HepG2 (cell line): Measurements from ENCODE around the gene SMURF2. TPM values are rescaled to one million over a fixed set of nuclear protein-coding genes. Genes with fewer than 3 reads are reported as not detected.

Source experiments
- CBX5 ChIP-seq: sonication (generic); formaldehyde crosslinking; IDR thresholded peaks from 2 replicates; pipeline ENCODE4 v1.4.0; 2020; ENCODE audit warnings: missing genetic modification reagents, borderline replicate concordance
- FOXA3 ChIP-seq: IDR thresholded peaks from 2 replicates; pipeline ENCODE4 v1.6.1; 2016; ENCODE audit warnings: missing genetic modification reagents, missing compliant biosample characterization
- HCFC1 ChIP-seq: fragments of 150-350 bp; IDR thresholded peaks from 2 replicates; pipeline ENCODE4 v1.6.1; 2014; ENCODE audit warnings: low read depth, low read length
- KMT2A ChIP-seq: sonication (generic); formaldehyde crosslinking; IDR thresholded peaks from 2 replicates; pipeline ENCODE4 v1.4.0; 2020; ENCODE audit warnings: missing genetic modification reagents
- LCORL ChIP-seq, 2 experiments: fragments of 450-650 bp in 1 of 2; sonication (generic) in 1 of 2; formaldehyde crosslinking in 1 of 2; IDR thresholded peaks; 2 replicates each; pipeline versions ENCODE4 v1.5.0 to v1.6.1; 2017 to 2020; ENCODE audit warnings: antibody characterized with exemption in 1 of 2, missing genetic modification reagents in 1 of 2
- MIER3 ChIP-seq: IDR thresholded peaks from 2 replicates; pipeline ENCODE4 v1.6.1; 2016; ENCODE audit warnings: missing compliant biosample characterization, borderline replicate concordance
- NONO ChIP-seq, 2 experiments: fragments of 450-650 bp in 1 of 2; sonication (generic) in 1 of 2; formaldehyde crosslinking in 1 of 2; IDR thresholded peaks in 1 of 2; conservative IDR thresholded peaks in 1 of 2; 2 replicates each; pipeline versions ENCODE4 v1.6.1 to v1.8.0; 2017 to 2022; ENCODE audit warnings: mild to moderate bottlenecking in 1 of 2, missing genetic modification reagents in 1 of 2, moderate library complexity in 1 of 2
- PPARG ChIP-seq: conservative IDR thresholded peaks from 2 replicates; pipeline ENCODE4 v1.6.1; 2016; ENCODE audit warnings: missing biosample characterization, missing genetic modification reagents
- RAD21 ChIP-seq: fragments of 450-650 bp; formaldehyde crosslinking; IDR thresholded peaks from 2 replicates; pipeline ENCODE4 v1.5.0; 2020; ENCODE audit warnings: mild to moderate bottlenecking
- SOX5 ChIP-seq: IDR thresholded peaks from 2 replicates; pipeline ENCODE4 v1.6.1; 2016; ENCODE audit warnings: borderline replicate concordance
- SYNCRIP ChIP-seq: fragments of 200-400 bp; formaldehyde crosslinking; IDR thresholded peaks from 2 replicates; pipeline ENCODE4 v1.6.1; 2018; ENCODE audit warnings: mild to moderate bottlenecking, low read depth, low read length; ENCODE audit not compliant: insufficient read depth
- ZNF205 ChIP-seq: IDR thresholded peaks from 2 replicates; pipeline ENCODE4 v1.6.1; 2018; ENCODE audit warnings: missing biosample characterization, missing genetic modification reagents
- ZNF256 ChIP-seq: sonication (generic); formaldehyde crosslinking; conservative IDR thresholded peaks from 2 replicates; pipeline ENCODE4 v1.4.0; 2020; ENCODE audit warnings: missing genetic modification reagents
- ZNF331 ChIP-seq: sonication (generic); formaldehyde crosslinking; IDR thresholded peaks from 2 replicates; pipeline ENCODE4 v1.4.0; 2020; ENCODE audit warnings: missing genetic modification reagents
- ZNF614 ChIP-seq: IDR thresholded peaks from 2 replicates; pipeline ENCODE4 v1.6.1; 2018; ENCODE audit warnings: missing biosample characterization, missing genetic modification reagents, inconsistent platforms, borderline replicate concordance
- ZNF780A ChIP-seq: sonication (generic); formaldehyde crosslinking; IDR thresholded peaks from 2 replicates; pipeline ENCODE4 v1.8.0; 2022; ENCODE audit warnings: mild to moderate bottlenecking, missing genetic modification reagents, moderate library complexity
- polyA plus RNA-seq, 8 experiments: library from polyadenylated mRNA; depleted of rRNA in 3 of 8; stranded (reverse) in 7 of 8; unstranded in 1 of 8; fragments of >200 nt; fragmentation: Illumina TruSeq in 4 of 8; extraction: Trizol in 4 of 8; gene quantifications; 2 replicates each; pipeline versions ENCODE4 v1.2.1 to v1.2.3, GENCODE V29; 2011 to 2016; ENCODE audit warnings: low read depth in 4 of 8, missing spikeins in 1 of 8, mixed read lengths in 1 of 8; ENCODE audit not compliant: insufficient read depth in 1 of 8
- total RNA-seq, 5 experiments: library from RNA; depleted of rRNA; stranded (reverse); fragments of >200 nt; fragmentation: Illumina TruSeq; extraction: Trizol; gene quantifications; 2 replicates each; pipeline ENCODE4 v1.2.3, GENCODE V29; 2016; ENCODE audit warnings: low read depth in 1 of 5
- TF ChIP-seq, protein P1 (sequence below): IDR thresholded peaks from 2 replicates; pipeline ENCODE4 v1.6.1; 2012; ENCODE audit warnings: low read length, improper control_type of control experiment
- TF ChIP-seq, protein P2 (sequence below): sonication (generic); formaldehyde crosslinking; IDR thresholded peaks from 2 replicates; pipeline ENCODE4 v1.5.1; 2020; ENCODE audit warnings: missing genetic modification reagents, mild to moderate bottlenecking, borderline replicate concordance
- TF ChIP-seq, protein P3 (sequence below): IDR thresholded peaks from 2 replicates; pipeline ENCODE4 v1.6.1; 2018; ENCODE audit warnings: missing genetic modification reagents
- TF ChIP-seq, protein P4 (sequence below): IDR thresholded peaks from 2 replicates; pipeline ENCODE4 v1.6.1; 2016; ENCODE audit warnings: low read depth

The SMURF2 gene
- total and polyA plus RNA-seq, 2 of the 13 experiments (the other 11 are each of a cell fraction or from before 2014, with no cell fraction given), result 14.9 to 24.3 TPM

DNA sequence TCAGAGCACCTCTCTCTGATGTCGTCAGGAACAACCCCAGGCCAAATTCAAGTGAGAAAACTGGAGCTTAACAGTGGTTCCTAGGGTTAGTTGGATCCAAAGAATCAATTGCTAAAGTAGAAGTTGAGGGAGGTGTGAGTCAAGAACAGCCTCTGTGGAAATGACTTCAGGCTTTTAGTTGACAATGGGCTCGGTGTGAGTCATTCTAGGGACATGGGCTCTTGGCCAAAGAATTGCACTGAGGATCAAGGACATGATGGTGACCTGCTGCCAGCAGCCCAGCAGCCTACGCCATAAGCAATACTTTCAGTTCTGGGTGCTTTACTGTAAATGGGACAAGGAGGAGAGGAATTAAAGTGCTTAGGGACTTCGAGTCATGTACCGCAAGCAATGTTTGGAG is 32.1 kb upstream of the SMURF2 start (continued):
- TF ChIP-seq, protein P1, sequence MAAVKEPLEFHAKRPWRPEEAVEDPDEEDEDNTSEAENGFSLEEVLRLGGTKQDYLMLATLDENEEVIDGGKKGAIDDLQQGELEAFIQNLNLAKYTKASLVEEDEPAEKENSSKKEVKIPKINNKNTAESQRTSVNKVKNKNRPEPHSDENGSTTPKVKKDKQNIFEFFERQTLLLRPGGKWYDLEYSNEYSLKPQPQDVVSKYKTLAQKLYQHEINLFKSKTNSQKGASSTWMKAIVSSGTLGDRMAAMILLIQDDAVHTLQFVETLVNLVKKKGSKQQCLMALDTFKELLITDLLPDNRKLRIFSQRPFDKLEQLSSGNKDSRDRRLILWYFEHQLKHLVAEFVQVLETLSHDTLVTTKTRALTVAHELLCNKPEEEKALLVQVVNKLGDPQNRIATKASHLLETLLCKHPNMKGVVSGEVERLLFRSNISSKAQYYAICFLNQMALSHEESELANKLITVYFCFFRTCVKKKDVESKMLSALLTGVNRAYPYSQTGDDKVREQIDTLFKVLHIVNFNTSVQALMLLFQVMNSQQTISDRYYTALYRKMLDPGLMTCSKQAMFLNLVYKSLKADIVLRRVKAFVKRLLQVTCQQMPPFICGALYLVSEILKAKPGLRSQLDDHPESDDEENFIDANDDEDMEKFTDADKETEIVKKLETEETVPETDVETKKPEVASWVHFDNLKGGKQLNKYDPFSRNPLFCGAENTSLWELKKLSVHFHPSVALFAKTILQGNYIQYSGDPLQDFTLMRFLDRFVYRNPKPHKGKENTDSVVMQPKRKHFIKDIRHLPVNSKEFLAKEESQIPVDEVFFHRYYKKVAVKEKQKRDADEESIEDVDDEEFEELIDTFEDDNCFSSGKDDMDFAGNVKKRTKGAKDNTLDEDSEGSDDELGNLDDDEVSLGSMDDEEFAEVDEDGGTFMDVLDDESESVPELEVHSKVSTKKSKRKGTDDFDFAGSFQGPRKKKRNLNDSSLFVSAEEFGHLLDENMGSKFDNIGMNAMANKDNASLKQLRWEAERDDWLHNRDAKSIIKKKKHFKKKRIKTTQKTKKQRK, result no peak
- peak; percentile 67; the same call in 1 of the 2 replicates for TF ChIP-seq CBX5
- no peak for TF ChIP-seq HCFC1
- TF ChIP-seq NONO (IDR thresholded peaks at IDR 0.05), result no peak
- TF ChIP-seq NONO (CRISPR knock-in tag; conservative IDR thresholded peaks at IDR 0.05), result no peak
- TF ChIP-seq, protein P2, sequence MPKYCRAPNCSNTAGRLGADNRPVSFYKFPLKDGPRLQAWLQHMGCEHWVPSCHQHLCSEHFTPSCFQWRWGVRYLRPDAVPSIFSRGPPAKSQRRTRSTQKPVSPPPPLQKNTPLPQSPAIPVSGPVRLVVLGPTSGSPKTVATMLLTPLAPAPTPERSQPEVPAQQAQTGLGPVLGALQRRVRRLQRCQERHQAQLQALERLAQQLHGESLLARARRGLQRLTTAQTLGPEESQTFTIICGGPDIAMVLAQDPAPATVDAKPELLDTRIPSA, result no peak
- peak; percentile 89 for TF ChIP-seq SOX5 (CRISPR knock-in tag)
- TF ChIP-seq FOXA3 (CRISPR knock-in tag), result peak; percentile 80
- peak; percentile 89; the same call in 1 of the 2 replicates for TF ChIP-seq MIER3 (CRISPR knock-in tag)
- TF ChIP-seq, protein P3, sequence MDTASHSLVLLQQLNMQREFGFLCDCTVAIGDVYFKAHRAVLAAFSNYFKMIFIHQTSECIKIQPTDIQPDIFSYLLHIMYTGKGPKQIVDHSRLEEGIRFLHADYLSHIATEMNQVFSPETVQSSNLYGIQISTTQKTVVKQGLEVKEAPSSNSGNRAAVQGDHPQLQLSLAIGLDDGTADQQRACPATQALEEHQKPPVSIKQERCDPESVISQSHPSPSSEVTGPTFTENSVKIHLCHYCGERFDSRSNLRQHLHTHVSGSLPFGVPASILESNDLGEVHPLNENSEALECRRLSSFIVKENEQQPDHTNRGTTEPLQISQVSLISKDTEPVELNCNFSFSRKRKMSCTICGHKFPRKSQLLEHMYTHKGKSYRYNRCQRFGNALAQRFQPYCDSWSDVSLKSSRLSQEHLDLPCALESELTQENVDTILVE, result 0 out of 2 replicates have a peak, but pooled peaks have one; percentile 54
- no peak for TF ChIP-seq KMT2A (CRISPR knock-in tag)
- 0 out of 2 replicates have a peak, but pooled peaks have one; percentile 31 for TF ChIP-seq LCORL (IDR thresholded peaks at IDR 0.05)
- peak; percentile 79 for TF ChIP-seq LCORL (CRISPR knock-in tag; IDR thresholded peaks at IDR 0.05)
- peak; percentile 75 for TF ChIP-seq ZNF331 (CRISPR knock-in tag)
- no peak for TF ChIP-seq RAD21 (CRISPR knock-in tag)
- no peak for TF ChIP-seq ZNF256 (CRISPR knock-in tag)
- TF ChIP-seq, protein P4, sequence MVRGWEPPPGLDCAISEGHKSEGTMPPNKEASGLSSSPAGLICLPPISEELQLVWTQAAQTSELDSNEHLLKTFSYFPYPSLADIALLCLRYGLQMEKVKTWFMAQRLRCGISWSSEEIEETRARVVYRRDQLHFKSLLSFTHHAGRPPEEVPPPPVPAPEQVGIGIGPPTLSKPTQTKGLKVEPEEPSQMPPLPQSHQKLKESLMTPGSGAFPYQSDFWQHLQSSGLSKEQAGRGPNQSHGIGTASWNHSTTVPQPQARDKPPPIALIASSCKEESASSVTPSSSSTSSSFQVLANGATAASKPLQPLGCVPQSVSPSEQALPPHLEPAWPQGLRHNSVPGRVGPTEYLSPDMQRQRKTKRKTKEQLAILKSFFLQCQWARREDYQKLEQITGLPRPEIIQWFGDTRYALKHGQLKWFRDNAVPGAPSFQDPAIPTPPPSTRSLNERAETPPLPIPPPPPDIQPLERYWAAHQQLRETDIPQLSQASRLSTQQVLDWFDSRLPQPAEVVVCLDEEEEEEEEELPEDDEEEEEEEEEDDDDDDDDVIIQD, result peak; percentile 89
- no peak for TF ChIP-seq ZNF205 (CRISPR knock-in tag)
- peak; percentile 76; the same call in 1 of the 2 replicates for TF ChIP-seq ZNF614
- no peak for TF ChIP-seq SYNCRIP
- no peak for TF ChIP-seq PPARG
- no peak for TF ChIP-seq ZNF780A
